Fibroblast of the conjunctiva (primary cell): Measurements from ENCODE around the gene MARF1.
"Not testable (repeated sequence)": the region's sequence is repeated elsewhere in the genome, so short reads cannot be mapped to it uniquely, and the experiment has no call there.

Source experiments
- DNase-seq: peaks from one replicate; pipeline ENCODE4 v3.0.0-alpha.2; 2010; ENCODE audit warnings: low read depth

MARF1 gene

DNA sequence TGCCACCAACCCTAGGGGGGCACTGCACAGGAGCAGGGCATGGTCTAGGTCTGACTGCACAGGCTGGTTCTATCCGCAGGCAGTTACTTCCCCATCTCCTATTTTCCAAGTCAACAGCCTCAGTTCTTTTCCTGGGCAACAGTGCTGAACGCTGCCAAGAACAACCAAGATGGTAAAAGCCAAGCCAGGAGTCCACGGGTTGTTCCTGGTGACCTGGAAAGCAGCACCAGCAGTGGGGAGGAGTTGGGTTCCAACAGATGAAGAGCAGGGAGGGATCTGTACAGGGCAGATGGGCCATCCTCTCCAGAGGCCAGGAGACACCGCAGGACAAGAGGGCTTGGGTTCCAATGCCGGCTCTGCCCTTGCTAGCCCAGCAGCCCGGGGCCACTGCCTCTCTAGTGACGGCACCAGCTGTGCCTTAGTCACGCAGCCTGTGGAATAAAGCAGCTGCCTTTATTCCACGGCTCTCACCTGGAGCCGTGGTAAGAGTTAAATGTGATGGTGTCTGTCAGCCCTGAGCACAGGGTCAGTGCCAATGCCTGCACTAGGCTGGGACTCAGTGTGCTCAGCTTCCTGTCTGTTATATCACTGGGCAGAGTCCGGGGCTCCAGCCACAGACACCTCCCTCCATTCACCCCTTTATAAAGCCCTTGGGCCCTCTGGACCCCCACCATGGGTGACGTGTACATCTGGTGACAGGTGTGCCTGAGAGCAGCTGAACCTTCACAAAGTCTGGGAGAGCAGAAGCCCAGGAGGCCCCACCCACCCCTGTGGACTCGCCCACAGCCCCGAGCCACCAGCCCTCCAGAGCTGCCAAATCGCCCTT, 44.9 kb downstream of the MARF1 start:
- DNase-seq = no peak

DNA sequence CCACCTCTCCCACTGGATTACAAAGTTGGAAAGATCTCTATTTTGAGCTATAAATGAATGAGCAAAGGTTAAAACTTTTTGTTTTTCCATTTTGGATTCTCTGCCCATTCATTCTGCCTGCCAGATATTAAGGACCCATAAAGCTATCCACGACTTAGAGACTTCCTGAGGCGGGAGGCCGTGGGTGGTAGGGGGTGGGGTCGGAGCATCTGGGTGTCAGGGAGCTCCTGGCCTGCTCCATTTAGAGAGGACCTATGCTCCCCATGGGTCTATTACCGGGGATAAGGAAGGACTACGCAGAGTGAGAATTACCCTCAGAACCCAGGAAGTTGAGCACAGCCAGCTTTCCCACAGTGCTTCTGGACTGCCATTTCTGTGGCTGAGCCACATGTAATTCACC, 45.8 kb downstream of the MARF1 start:
- DNase-seq = no peak

DNA sequence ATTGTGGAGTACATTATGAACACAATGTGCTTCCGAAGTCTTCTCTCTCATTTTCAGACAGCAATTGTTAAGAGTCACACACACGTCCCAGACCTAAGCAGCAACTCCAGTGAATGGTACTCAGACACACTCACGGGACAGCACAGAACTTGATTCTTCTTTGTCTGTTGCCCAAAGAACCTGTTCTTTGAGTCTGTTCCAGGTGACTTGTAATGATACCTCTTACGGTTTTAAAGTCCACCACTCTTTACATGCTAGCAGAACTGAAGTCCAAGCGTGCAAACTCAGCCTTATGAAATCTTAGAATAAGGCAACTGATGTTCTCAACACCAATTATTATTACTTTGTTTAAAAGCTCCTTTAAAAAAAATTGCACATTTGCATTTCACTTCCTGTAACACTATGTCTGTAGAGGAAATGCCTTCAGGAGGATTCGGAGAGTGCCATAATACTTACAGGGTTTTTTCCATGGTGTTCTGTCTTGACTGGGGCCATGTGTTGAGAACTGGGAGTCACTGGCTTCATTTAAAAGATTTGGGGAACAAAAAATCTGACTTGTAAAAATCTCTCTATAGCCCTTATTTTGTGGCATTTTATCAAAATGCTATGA, 48.1 kb downstream of the MARF1 start:
- no peak for DNase-seq

DNA sequence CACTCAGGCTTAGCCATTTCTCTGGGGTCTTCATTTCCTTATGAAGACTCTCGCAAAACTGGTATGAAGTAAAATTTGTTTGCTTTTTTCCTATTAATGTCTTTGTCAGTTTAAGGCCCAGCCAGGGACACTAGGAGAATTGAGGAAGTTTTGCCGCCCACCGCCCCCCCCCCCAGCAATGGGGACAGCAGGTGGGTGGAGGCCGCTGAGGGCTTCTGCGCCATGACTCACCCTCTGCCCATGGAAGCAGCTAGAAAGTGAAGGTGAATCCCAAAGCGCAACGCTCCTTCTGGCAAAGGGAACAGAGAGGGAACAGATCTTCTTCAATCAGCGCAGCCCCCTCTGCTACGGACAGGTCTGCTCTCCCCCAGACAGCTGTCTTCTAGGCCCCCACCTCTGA, 49.7 kb downstream of the MARF1 start:
- DNase-seq = no peak

DNA sequence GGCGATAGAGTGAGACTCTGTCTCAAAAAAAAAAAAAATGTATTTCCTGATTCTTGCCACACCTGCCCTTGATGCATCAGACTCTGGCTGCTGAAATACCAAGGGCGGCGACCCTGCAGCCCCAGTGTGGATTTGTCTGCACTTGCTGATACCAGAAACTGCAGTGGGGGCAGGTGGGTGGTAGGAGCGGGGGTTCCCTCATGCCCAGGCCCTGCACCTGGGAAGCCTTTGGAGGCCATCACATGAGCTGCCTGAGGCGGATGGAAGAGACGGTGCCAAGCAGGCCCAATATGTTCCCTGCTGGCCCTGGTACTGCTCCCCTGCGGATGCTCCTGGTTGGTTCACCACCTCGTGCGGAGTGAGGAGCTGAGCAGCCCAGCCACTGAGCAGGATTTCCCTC, 50.6 kb downstream of the MARF1 start:
- no peak for DNase-seq

DNA sequence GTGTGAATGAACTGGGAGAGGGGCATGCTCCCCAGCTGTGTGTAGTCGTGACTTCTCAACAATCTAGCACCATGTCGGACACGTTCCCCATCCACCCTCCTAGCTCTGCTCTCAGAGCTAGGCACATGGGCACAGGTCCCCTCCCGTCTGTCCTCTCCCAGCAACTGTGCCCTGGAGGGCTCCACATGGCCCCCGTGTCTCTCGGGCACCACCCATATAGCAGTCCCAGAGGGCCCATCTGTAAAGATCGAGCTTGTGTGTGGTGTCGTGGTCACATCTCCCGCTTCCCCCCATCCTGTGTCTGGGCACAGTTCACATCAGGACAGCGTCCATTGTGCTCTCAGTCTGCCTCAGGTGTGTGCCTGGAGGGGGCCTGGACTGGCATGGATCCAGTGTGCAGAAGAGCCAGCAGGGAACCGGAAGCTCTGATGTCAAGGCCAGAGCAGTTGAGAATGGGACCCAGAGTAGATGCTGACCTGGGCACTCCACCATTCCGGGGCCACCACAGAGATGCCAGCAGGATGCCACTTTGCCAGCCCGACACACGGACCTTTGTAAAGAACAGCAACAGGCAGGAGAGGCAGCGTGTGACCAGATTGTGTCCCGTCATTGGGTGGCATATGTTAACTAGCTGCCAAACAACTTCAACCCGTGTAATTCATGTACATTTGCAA, 55.7 kb downstream of the MARF1 start:
- no peak for DNase-seq

DNA sequence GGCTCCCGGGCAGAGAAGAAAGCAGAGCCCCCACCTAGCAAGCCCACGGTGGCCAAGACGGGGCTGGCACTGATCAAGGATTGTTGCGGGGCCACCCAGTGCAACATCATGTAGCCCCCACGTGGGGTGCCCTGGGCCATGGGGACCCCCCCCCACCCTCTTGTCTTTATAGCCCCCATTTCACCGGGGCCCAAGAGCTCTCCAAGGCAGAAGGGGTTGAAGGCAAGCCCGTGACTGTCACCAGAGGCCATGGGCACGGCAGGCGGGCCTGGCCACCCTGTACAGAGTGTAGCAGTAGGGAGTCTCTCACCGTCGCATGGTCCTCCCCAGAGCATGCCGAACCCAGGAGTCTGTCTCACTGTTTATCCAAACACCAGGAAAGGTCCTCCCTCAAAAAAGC, 56.2 kb downstream of the MARF1 start:
- DNase-seq = no peak

DNA sequence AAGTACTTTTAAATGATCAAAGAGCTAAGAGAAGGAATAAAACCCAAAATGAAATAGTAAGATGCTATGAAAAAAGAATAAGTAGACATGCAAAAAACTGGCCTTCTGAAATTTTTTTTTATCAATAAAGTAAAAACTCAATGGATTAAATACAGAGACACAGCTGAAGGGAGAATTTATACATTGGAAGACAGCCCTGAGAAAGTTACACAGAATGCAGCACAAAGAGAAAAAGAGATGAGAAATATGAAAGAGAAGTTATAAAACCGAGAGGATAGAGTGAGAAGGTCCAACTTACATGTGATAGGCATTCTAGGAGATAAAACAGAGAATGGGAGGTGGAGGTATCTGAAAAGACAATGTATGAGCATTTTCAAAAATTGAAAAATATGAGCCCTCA, 57.0 kb downstream of the MARF1 start:
- DNase-seq = no peak

DNA sequence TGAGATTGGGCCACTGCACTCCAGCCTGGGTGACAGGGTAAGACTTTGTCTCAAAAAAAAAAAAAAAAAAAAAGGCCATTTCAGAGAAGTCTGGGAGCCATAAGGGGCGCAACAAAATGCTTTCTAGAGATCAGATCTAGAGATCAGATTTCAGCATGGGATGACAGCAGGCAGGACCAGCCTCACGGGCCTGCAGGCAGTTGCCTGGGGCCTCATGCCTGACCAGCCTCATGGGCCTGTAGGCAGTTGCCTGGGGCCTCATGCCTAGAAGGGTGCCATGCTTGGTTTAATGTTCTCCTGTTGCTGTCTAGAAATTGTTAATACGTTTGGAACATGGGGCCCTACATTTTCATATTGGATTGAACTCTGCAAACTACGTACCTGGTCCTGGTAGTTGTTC, 59.4 kb downstream of the MARF1 start:
- no peak for DNase-seq

DNA sequence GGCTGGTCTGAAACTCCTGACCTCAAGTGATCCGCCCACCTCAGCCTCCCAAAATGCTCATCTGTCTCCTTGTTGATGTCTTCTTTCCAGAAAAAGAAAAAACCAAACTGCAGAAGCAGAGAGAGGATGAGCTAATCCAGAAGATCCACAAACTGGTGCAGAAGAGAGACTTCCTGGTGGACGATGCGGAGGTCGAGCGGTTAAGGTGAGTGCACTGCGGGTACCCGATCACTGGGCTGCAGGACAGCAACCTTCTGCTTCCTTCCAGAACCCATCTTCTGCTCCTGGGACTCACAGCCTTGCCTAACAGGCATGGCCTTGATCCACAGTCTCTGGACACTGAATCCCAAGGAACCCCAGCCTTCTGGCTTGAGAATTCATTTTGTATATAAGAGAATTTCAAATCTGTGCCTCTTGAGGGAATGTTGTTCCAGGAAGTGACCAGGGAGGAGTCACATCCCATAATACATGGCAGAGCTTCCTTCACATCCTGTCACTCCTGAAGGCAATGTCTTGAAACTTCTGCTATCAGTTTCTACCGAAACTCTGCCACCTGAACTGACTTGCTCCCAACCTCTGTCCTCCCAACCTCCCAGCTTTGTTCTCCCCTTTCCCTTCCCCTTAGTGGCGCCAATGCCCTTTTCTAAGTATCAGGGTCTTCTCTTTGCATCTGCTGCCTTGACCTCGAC, 61.7 kb downstream of the MARF1 start:
- DNase-seq = no peak

DNA sequence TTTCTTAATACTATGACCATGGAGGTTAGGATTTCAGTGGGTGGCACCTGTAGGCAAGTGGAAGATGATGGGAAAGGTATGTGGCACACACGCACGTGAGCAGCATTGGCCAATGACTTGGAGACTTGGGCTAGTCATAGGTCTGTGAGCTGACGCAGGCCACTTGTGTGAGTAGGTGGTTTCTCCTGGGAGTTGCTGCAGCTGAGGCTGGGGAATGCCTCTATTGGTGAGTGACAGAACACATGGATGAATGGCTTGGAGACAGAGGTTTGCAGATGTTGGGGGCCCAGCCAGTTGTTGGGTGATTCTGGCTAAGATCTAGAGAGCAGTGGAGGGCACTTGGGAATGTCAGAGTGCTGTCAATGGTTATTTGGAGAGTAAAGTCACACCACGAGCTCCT, 64.1 kb downstream of the MARF1 start:
- DNase-seq = no peak

DNA sequence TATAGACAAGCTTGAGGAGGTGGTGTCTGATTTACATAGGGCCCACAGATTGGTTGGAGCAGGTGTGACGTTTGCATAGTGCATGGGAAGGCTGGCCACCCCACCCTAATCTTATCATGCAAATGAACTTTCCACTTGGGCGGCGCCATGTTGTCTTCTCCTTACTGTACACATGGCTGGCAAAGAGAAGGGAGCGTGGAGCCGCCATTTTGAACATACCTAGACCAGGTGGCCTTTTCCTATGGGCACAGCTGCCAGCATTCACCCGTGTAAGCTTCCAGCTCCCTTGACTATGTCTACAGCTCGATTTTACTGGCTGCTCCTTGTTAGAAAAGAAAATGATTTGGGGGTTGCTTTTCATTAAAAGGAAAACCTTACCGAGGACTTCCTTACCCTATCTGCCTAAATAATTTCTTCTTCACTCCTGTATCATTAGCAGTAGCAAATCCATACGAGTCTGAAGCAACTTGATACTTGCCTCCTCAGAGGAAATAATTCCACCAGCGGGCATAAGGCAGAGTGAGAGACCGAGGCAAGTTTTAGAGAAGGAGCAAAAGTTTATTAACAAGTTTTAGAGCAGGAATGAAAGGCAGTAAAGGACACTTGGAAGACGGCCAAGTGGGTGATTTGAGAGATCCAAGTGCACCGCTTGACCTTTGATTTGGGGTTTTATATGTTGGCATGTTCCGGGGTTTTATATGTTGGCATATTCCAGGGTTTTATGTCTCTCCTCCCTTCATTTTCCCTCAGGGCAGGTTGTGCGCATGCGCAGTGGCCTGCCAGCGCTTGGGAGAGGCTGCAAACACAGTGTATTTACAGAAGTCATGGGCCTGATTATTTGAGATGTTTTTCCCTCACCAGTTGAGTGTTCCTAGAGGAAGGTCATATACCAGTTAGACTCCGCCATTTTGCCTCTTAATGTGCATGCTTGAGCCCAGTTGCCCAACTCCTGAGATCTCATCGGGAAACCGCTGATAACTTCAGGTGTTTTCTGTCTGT, 65.7 kb downstream of the MARF1 start:
- no peak for DNase-seq

DNA sequence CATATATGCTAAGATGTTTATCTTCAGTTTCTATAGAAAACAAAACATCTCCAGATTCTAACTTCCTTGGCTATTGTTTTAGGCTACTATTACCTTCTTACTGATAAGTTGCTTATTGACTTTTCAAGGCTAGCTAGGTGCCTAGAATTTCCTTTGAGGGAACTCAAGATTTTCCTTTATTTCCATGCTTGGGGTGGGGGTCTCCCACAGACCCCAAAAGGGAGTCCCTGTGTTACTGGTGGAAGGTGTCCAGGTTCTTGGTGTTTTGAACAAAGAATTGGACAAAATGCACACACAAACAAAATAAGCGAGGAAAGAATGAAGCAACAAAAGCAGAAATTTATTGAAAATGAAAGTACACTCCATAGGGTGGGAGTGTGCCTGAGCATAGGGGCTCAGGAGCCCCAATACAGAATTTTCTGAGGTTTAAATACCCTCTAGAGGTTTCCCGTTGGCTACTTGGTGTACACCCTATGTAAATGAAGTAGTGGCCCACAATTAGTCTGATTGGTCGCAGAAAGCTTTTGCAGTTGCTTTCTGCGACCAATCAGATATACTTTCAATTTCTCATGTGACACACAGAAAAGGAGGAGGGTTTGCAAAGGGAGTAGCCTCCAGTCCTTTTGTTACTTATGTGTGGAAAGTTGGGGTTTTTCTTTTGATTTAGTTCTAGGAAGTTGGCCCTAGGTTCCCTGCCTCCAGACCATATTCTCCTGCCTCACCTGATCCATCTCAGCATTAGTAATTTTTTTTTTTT, 67.5 kb downstream of the MARF1 start:
- DNase-seq = no peak

DNA sequence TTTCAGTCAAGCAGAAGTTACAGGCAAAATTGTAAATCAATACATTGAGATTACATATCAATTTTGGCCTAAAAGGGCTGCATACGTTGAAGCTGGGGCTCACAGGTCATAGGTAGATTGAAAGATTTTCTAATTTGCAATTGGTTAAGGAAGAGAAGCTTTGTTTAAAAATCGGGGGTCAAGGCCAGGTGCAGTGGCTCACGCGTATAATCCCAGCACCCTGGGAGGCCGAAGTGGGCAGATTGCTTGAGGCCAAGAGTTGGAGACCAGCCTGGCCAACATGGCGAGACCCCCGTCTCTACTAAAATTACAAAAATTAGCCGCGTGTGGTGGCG, 68.4 kb downstream of the MARF1 start:
- no peak for DNase-seq

DNA sequence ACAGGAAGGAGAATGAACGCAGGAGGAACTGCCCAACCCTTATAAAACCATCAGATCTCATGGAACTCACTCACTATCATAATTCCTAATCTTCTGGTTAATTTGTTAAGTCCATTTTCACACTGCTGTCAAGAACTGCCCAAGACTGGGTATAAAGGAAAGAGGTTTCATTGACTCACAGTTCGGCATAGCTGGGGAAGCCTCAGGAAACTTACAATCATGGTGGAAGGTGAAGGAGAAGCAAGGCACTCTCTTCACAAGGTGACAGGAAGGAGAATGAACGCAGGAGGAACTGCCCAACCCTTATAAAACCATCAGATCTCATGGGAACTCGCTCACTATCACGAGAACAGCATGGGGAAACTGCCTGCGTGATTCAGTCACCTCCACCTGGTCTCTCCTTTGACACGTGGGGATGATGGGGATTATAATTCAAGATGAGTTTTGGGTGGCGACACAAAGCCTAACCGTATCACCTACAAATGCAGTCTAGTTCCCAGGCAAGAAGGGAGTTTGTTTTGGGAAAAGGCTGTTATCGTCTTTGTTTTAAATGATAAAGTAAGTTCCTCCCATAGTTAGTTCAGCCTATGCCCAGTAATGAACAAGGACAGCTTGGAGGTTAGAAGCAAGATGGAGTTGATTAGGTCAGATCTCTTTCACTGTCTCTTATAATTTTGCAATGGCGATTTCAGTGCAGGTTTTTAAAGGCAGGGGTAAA, 68.9 kb downstream of the MARF1 start:
- DNase-seq = not testable (repeated sequence)

DNA sequence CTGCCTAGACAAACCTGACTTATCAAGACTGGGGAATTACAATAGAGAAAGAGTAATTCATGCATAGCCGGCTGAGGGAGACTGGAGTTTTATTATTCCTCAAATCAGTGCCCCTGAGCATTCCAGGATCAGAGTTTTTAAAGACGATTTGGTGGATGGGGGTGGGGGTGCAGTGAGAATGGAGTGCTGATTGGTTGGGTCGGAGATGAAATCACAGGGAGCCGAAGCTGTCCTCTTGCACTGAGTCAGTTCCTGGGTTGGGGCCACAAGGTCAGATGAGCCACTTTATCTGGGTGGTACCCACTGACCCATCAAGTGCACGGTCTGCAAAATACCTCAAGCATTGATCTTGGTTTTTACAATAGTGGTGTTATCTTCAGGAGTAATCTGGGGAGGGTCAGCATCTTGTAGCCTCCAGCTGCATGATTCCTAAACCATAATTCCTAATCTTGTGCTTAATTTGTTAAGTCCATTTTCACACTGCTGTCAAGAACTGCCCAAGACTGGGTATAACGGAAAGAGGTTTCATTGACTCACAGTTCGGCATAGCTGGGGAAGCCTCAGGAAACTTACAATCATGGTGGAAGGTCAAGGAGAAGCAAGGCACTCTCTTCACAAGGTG, 69.6 kb downstream of the MARF1 start:
- no peak for DNase-seq

DNA sequence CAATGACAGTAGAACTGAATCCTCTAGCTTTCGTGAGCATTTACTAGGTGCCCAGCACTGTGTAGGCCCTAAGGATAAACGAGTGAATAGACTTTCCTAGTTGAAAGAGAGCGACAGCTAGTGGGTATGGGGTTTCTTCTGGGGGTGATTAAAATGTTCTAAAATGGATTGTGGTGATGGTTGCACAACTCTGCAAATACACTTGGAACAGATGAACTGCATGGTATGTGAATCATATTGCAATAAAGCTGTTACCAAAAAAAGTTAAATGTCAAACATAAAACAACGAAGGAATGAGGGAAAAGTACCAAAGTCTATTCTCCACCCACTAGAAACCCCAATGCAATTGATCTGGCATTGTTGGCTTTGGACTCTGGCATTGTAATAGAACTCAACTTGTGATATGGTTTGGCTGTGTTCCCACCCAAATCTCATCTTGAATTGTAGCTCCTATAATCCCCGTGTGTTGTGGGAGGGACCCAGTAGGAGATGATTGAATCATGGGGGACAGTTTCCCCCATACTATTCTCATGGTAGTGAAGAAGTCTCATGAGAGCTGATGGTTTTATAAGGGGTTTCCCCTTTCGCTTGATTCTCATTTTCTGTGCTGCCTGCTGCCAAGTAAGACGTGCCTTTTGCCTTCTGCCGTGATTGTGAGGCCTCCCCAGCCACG, 70.5 kb downstream of the MARF1 start:
- peak; percentile 74 for DNase-seq

DNA sequence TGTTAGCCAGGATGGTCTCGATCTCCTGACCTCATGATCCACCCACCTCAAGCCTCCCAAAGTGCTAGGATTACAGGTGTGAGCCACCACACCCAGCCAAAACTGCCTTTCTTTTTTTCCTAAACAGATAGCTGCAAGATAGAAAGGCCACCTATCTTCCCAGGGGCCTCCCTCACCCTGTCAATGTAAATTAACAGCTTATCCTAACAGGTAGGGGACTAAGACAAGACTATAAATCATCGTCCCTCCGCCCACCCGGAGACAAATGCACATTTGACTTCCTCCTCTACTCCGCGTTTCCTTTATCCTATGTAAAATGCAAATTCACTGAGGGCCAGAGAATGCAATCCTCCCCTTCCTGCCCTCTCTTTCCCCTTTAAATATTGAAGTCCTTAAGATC, 71.4 kb downstream of the MARF1 start:
- DNase-seq = no peak

DNA sequence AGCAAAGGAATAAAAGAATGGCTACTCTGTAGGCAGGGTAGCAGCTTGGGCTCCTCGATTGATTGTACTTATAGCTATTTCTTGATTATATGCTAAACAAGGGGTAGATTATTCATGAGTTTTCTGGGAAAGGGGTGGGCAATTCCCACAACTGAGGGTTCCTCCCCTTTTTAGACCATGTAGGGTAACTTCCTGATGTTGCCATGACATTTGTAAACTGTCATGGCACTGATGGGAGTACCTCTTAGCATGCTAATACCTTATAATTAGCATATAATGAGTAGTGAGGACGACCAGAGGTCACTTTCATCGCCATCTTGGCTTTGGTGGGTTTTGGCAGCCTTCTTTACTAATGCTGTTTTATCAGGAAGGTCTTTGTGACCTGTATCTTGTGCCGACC, 72.3 kb downstream of the MARF1 start:
- DNase-seq = not testable (repeated sequence)
